ENCODE measurements around the gene SLC39A8.
"Not testable (repeated sequence)": the region's sequence is repeated elsewhere in the genome, so short reads cannot be mapped to it uniquely, and the experiment has no call there.

Gene SLC39A8

GRCh38 chr4:102273317-102273716 lies 72.0 kb downstream of the SLC39A8 start:
- not testable (repeated sequence) for H3K27ac ChIP-seq (ENCODE audit: low read depth, low read length); H3K4me1 ChIP-seq (ENCODE audit: control insufficient read depth, insufficient read depth, low read length); H3K4me3 ChIP-seq (ENCODE audit: low read length); H3K27me3 ChIP-seq (ENCODE audit: control insufficient read depth, insufficient read depth, low read length); H3K9ac ChIP-seq (ENCODE audit: low read length); H3K36me3 ChIP-seq (ENCODE audit: control insufficient read depth, insufficient read depth, low read length)

GRCh38 chr4:102272318-102272717 lies 73.0 kb downstream of the SLC39A8 start:
- Histone ChIP-seq H3K4me3 (ENCODE audit: low read length) (no peak overlapping the region), H3K9ac (ENCODE audit: low read length) (no peak overlapping the region), H3K36me3 (ENCODE audit: control insufficient read depth, insufficient read depth, low read length) (no peaks in the 10 kb centered on the region), H3K4me1 (ENCODE audit: control insufficient read depth, insufficient read depth, low read length) (no peaks in the 10 kb centered on the region), H3K27me3 (ENCODE audit: control insufficient read depth, insufficient read depth, low read length) (no peaks in the 10 kb centered on the region), H3K27ac (ENCODE audit: low read depth, low read length) (no peak overlapping the region)

- H3K9ac ChIP-seq (ENCODE audit: low read length) = no peak overlapping the region
- no peak overlapping the region for H3K27ac ChIP-seq (ENCODE audit: low read depth, low read length)
- no peaks in the 10 kb centered on the region for H3K27me3 ChIP-seq (ENCODE audit: control insufficient read depth, insufficient read depth, low read length)
- H3K36me3 ChIP-seq (ENCODE audit: control insufficient read depth, insufficient read depth, low read length) = no peaks in the 10 kb centered on the region
- H3K4me3 ChIP-seq (ENCODE audit: low read length) = no peak overlapping the region
- no peaks in the 10 kb centered on the region for H3K4me1 ChIP-seq (ENCODE audit: control insufficient read depth, insufficient read depth, low read length)
Measured at GRCh38 chr4:102268355-102268754, 76.9 kb downstream of the SLC39A8 start.

GRCh38 chr4:102263024-102263787 lies 82.1 kb downstream of the SLC39A8 start:
- H3K27me3 ChIP-seq (ENCODE audit: control insufficient read depth, insufficient read depth, low read length) = no peaks in the 10 kb centered on the region
- H3K9ac ChIP-seq (ENCODE audit: low read length) = no peak overlapping the region
- no peak overlapping the region for H3K27ac ChIP-seq (ENCODE audit: low read depth, low read length)
- no peaks in the 10 kb centered on the region for H3K36me3 ChIP-seq (ENCODE audit: control insufficient read depth, insufficient read depth, low read length)
- H3K4me3 ChIP-seq (ENCODE audit: low read length) = no peak overlapping the region
- no peaks in the 10 kb centered on the region for H3K4me1 ChIP-seq (ENCODE audit: control insufficient read depth, insufficient read depth, low read length)

- Histone ChIP-seq H3K9ac (ENCODE audit: low read length) (no peak overlapping the region), H3K36me3 (ENCODE audit: control insufficient read depth, insufficient read depth, low read length) (no peaks in the 10 kb centered on the region), H3K27me3 (ENCODE audit: control insufficient read depth, insufficient read depth, low read length) (no peaks in the 10 kb centered on the region), H3K4me3 (ENCODE audit: low read length) (no peak overlapping the region), H3K4me1 (ENCODE audit: control insufficient read depth, insufficient read depth, low read length) (no peaks in the 10 kb centered on the region), H3K27ac (ENCODE audit: low read depth, low read length) (no peak overlapping the region)
Measured at GRCh38 chr4:102259702-102260101, 85.6 kb downstream of the SLC39A8 start.

GRCh38 chr4:102259081-102259480 lies 86.2 kb downstream of the SLC39A8 start:
- no peaks in the 10 kb centered on the region for H3K4me1 ChIP-seq (ENCODE audit: control insufficient read depth, insufficient read depth, low read length)
- no peaks in the 10 kb centered on the region for H3K36me3 ChIP-seq (ENCODE audit: control insufficient read depth, insufficient read depth, low read length)

GRCh38 chr4:102256321-102256720 lies 89.0 kb downstream of the SLC39A8 start:
- Histone ChIP-seq H3K27ac (ENCODE audit: low read depth, low read length) (no peak overlapping the region), H3K36me3 (ENCODE audit: control insufficient read depth, insufficient read depth, low read length) (no peaks in the 10 kb centered on the region), H3K4me1 (ENCODE audit: control insufficient read depth, insufficient read depth, low read length) (no peaks in the 10 kb centered on the region), H3K4me3 (ENCODE audit: low read length) (no peak overlapping the region), H3K27me3 (ENCODE audit: control insufficient read depth, insufficient read depth, low read length) (no peaks in the 10 kb centered on the region), H3K9ac (ENCODE audit: low read length) (no peak overlapping the region)

More at GRCh38 chr4:102259081-102259480, 86.2 kb downstream of the SLC39A8 start:
- Histone ChIP-seq H3K9ac (ENCODE audit: low read length) (no peak overlapping the region), H3K4me3 (ENCODE audit: low read length) (no peak overlapping the region), H3K27me3 (ENCODE audit: control insufficient read depth, insufficient read depth, low read length) (no peaks in the 10 kb centered on the region), H3K27ac (ENCODE audit: low read depth, low read length) (no peak overlapping the region)

- no peak overlapping the region for H3K9ac ChIP-seq (ENCODE audit: low read length)
- no peaks in the 10 kb centered on the region for H3K27me3 ChIP-seq (ENCODE audit: control insufficient read depth, insufficient read depth, low read length)
- no peaks in the 10 kb centered on the region for H3K4me1 ChIP-seq (ENCODE audit: control insufficient read depth, insufficient read depth, low read length)
- no peaks in the 10 kb centered on the region for H3K36me3 ChIP-seq (ENCODE audit: control insufficient read depth, insufficient read depth, low read length)
- H3K27ac ChIP-seq (ENCODE audit: low read depth, low read length) = no peak overlapping the region
- no peak overlapping the region for H3K4me3 ChIP-seq (ENCODE audit: low read length)
Measured at GRCh38 chr4:102253860-102254259, 91.4 kb downstream of the SLC39A8 start.

GRCh38 chr4:102252171-102252570 lies 93.1 kb downstream of the SLC39A8 start:
- no peak overlapping the region for H3K27ac ChIP-seq (ENCODE audit: low read depth, low read length)
- H3K27me3 ChIP-seq (ENCODE audit: control insufficient read depth, insufficient read depth, low read length) = no peaks in the 10 kb centered on the region
- no peak overlapping the region for H3K9ac ChIP-seq (ENCODE audit: low read length)
- H3K36me3 ChIP-seq (ENCODE audit: control insufficient read depth, insufficient read depth, low read length) = no peaks in the 10 kb centered on the region
- no peaks in the 10 kb centered on the region for H3K4me1 ChIP-seq (ENCODE audit: control insufficient read depth, insufficient read depth, low read length)
- H3K4me3 ChIP-seq (ENCODE audit: low read length) = no peak overlapping the region

GRCh38 chr4:102250341-102250740 lies 94.9 kb downstream of the SLC39A8 start:
- Histone ChIP-seq H3K27ac (ENCODE audit: low read depth, low read length) (no peak overlapping the region), H3K36me3 (ENCODE audit: control insufficient read depth, insufficient read depth, low read length) (no peaks in the 10 kb centered on the region), H3K4me1 (ENCODE audit: control insufficient read depth, insufficient read depth, low read length) (no peaks in the 10 kb centered on the region), H3K4me3 (ENCODE audit: low read length) (no peak overlapping the region), H3K27me3 (ENCODE audit: control insufficient read depth, insufficient read depth, low read length) (no peaks in the 10 kb centered on the region), H3K9ac (ENCODE audit: low read length) (no peak overlapping the region)

- H3K27me3 ChIP-seq (ENCODE audit: control insufficient read depth, insufficient read depth, low read length) = no peaks in the 10 kb centered on the region
- H3K9ac ChIP-seq (ENCODE audit: low read length) = no peak overlapping the region
- H3K4me3 ChIP-seq (ENCODE audit: low read length) = no peak overlapping the region
- no peaks in the 10 kb centered on the region for H3K4me1 ChIP-seq (ENCODE audit: control insufficient read depth, insufficient read depth, low read length)
- no peak overlapping the region for H3K27ac ChIP-seq (ENCODE audit: low read depth, low read length)
- no peaks in the 10 kb centered on the region for H3K36me3 ChIP-seq (ENCODE audit: control insufficient read depth, insufficient read depth, low read length)
Measured at GRCh38 chr4:102247041-102247440, 98.2 kb downstream of the SLC39A8 start.

- Histone ChIP-seq H3K4me3 (ENCODE audit: low read length) (no peak overlapping the region), H3K27ac (ENCODE audit: low read depth, low read length) (no peak overlapping the region), H3K36me3 (ENCODE audit: control insufficient read depth, insufficient read depth, low read length) (no peaks in the 10 kb centered on the region), H3K4me1 (ENCODE audit: control insufficient read depth, insufficient read depth, low read length) (no peaks in the 10 kb centered on the region), H3K9ac (ENCODE audit: low read length) (no peak overlapping the region), H3K27me3 (ENCODE audit: control insufficient read depth, insufficient read depth, low read length) (no peaks in the 10 kb centered on the region)
Measured at GRCh38 chr4:102246416-102246815, 98.9 kb downstream of the SLC39A8 start.

GRCh38 chr4:102244878-102245535 lies 100.3 kb downstream of the SLC39A8 start:
- H3K4me3 ChIP-seq (ENCODE audit: low read length) = no peak overlapping the region
- H3K36me3 ChIP-seq (ENCODE audit: control insufficient read depth, insufficient read depth, low read length) = no peaks in the 10 kb centered on the region
- no peaks in the 10 kb centered on the region for H3K4me1 ChIP-seq (ENCODE audit: control insufficient read depth, insufficient read depth, low read length)
- no peak overlapping the region for H3K27ac ChIP-seq (ENCODE audit: low read depth, low read length)
- H3K9ac ChIP-seq (ENCODE audit: low read length) = no peak overlapping the region
- no peaks in the 10 kb centered on the region for H3K27me3 ChIP-seq (ENCODE audit: control insufficient read depth, insufficient read depth, low read length)

All from rectal smooth muscle tissue (tissue), 1 donor.